Hepatocyte (in vitro differentiated cells): ENCODE measurements around the gene STIMATE.

Experiments
- CTCF ChIP-seq: fragments of 200-600 bp; sonication (generic); IDR thresholded peaks from 2 replicates; pipeline ENCODE4 v1.5.1; 2016; ENCODE audit warnings: antibody characterized with exemption, mild to moderate bottlenecking; ENCODE audit not compliant: poor library complexity
- EZH2 ChIP-seq: fragments of 200-600 bp; sonication (generic); IDR thresholded peaks from 2 replicates; pipeline ENCODE4 v1.6.1; 2016; ENCODE audit warnings: antibody characterized with exemption, mild to moderate bottlenecking, borderline replicate concordance
- EZH2phosphoT487 ChIP-seq: fragments of 200-600 bp; sonication (generic); IDR thresholded peaks from one replicate; pipeline ENCODE4 v1.6.1; 2018; ENCODE audit warnings: antibody characterized with exemption, mild to moderate bottlenecking, low read depth, moderate library complexity; ENCODE audit not compliant: unreplicated experiment, severe bottlenecking

- TF ChIP-seq CTCF (no peak), EZH2phosphoT487 (no peak), EZH2 (no peak)
Observed at GRCh38 chr3:52931328-52931727, 34.0 kb upstream of the STIMATE start.
